NCI-H2196 (cell line): ENCODE measurements around the gene SLC43A1.

ENCODE experiments used
- DNase-seq: peaks from one replicate; lab custom pipeline; 2025; ENCODE audit not compliant: unreplicated experiment; lab: John Stamatoyannopoulos, UW

The SLC43A1 gene

GRCh38 chr11:57434640-57435546 is 80.6 kb downstream of the SLC43A1 start:
- no peak for DNase-seq
